NK-92 (cell line): ENCODE results near the gene CHRDL1.
"Not testable (repeated sequence)": the region's sequence is repeated elsewhere in the genome, so short reads cannot be mapped to it uniquely, and the experiment has no call there.

Experiments used
- DNase-seq: peaks from one replicate; lab custom pipeline; 2025; ENCODE audit not compliant: unreplicated experiment; lab: John Stamatoyannopoulos, UW

Gene CHRDL1

DNA sequence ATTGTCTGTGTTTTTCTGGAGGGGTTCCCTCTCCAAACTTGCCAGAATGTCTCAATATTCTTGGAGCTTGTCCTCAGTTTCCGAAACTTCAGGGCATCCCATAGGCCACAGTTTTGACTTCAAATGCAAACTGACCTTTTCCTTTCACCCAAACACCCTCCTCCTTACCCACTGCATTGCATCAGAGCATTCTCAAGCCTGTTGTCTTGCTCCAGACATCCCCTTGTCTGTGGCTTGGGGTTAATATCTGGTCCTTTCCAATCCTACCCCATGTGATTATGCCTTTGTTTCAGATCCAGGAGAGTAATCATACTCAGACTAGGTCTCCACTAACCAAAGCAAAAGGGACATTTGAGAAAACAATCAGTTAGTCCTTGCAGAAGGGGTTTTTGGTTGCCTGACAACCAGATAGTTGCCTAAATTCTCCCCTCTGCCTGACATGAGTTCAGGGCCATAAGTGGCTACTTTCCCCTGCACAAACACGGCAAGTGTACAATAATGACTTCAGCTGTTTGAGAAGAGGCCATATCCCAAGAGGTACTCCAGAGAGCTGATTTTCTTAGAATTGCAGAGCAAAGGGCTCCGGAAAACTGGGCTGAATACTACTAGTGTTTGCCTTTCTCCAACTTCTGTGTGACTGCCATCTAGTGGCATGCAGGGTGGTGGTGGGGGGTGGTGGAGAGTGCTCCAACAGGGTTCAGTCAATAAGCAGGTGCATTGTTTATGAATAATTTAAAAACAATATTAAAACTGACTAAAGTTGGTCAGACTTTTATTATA, 130.2 kb downstream of the CHRDL1 start:
- DNase-seq: no peak

GRCh38 chrX:110657073-110657472, 138.5 kb downstream of the CHRDL1 start:
- DNase-seq: no peak

- not testable (repeated sequence) for DNase-seq
Observed at GRCh38 chrX:110654280-110654679, 141.3 kb downstream of the CHRDL1 start.

DNA sequence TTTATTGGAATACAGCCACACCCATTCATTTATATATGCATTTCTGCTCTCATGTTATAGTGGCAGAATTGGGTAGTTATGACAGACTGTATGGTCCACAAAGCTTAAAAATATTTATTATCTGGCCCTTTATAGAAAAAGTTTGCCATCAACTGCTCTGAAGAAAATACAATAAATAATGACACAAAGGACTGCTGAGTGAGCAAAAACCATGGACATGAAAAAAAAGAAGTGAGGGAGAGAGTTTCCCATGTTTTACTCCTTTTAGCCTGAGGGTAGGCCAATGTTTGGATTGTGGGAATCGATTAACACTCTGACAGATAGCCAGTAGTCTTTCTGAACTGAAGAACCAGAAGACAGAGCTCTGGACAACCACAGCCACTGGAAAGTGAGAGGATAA, 149.2 kb downstream of the CHRDL1 start:
- no peak for DNase-seq
